GM21825 (cell line): ENCODE data around the gene CLEC5A.
"Not testable (repeated sequence)": the region's sequence is repeated elsewhere in the genome, so short reads cannot be mapped to it uniquely, and the experiment has no call there.

Experiments
- ATAC-seq: cut with Tn5 transposase; IDR thresholded peaks from one replicate; pipeline ENCODE4 v1.9.1; 2021; ENCODE audit warnings: mild to moderate bottlenecking, moderate library complexity; ENCODE audit not compliant: unreplicated experiment

CLEC5A gene

GRCh38 chr7:141949451-141949850, 2.7 kb upstream of the CLEC5A start:
- ATAC-seq, result no peak

GRCh38 chr7:141949021-141949420, 2.2 kb upstream of the CLEC5A start:
- no peak for ATAC-seq

GRCh38 chr7:141945356-141945755, 1.4 kb downstream of the CLEC5A start:
- ATAC-seq, result no peak

GRCh38 chr7:141944811-141945210, 2.0 kb downstream of the CLEC5A start:
- no peak for ATAC-seq

- ATAC-seq, result no peak
Measured at GRCh38 chr7:141943846-141944245, 2.9 kb downstream of the CLEC5A start.

GRCh38 chr7:141941075-141941474, 5.7 kb downstream of the CLEC5A start:
- no peak for ATAC-seq

DNA sequence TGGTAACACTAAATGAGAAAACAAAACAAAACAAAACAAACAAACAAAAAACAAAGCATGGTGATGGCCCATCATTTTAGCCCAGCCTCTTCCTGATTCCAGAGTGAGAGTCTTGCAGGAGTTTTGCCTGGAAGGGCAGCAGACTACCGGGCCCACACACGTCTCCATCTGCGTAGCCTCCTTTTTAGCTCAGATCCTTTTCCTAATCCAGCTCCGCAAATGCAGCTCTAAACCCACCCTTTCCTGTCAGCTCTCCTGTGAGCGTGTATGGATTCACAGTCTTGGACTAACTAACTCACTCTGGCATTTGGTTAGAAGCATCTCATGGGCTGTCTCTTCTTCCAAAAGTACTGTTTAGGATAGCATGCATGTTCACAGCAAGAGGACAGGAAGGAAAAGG, 16.6 kb downstream of the CLEC5A start:
- no peak for ATAC-seq

GRCh38 chr7:141928845-141929195, 18.0 kb downstream of the CLEC5A start:
- ATAC-seq, result no peak

DNA sequence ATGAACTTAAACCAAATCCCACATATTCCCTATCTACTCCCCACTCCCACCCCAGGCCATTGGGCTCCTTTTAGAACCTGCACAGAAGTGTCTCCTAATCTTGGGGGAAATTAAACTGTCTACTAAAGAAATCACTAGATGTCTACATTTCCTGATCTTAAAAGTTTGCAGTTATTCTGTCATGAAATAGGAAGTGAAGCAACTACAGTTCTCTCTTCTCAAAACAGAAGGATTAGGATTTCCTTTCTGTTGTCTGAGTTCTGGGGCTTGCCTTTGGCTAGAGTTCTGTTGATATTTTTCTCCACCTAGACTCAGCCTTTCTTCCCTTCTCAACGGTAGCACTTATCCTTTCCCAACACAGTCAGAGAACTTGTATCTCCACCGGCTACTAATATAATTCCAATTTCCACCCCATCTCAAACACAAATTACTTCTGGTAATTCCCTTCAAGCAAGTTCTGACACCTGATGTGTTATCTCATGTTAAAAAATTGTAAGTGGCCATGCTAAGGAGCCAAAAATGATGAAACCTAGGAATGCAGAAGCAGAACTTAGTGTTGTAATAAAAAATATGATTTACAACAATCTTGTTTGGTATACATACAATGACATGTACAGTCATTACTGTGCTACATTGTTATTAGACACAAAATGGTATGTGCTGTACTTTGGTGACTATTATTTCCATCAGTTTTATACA, 18.5 kb downstream of the CLEC5A start:
- ATAC-seq, result no peak

- ATAC-seq, result no peak
Measured at GRCh38 chr7:141920281-141920680, 26.5 kb downstream of the CLEC5A start.

DNA sequence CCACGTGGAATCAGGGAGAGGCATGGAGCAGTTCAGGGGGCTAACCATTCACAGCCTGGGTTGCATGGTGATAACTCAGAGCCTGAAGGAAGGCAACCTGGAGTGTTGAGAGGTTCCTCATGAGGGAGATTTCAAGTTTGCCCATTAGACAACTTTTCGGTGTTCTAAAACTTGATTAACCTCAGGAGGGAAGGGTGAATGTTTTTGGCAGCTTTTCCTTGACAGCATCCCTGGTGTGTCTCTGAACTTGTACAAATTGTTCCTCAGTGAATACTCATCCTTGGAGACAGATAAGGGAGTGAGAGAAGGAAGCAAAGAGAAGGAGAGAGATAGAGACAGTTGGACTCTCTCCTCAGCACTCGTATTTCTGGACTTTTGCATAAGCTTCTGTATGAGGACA, 30.7 kb downstream of the CLEC5A start, which contains the start of gene OR9A4:
Gene OR9A4 (plus strand): TSS at position 301 of the 400 bp plus-strand sequence. CDS start 2,477 bp downstream, outside the sequence.
- ATAC-seq, result no peak

DNA sequence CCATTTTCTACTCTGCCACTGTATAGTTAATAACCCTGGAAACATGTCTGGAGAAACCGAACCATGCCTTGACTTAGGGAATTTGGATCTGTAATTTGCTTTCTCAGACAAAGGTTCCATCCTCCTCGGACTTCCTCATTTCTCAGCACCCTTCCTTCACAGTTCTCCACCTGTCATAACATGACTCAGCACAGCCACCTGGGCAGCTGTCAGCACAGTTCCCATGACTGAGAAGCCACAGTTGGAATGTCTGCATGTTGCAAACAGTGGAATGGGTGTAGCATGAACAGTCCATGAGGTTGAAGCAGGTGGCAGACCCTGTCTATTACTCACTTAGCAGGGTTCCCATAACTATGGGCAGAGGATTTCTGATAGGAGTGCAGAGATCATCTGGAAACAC, 31.2 kb downstream of the CLEC5A start:
- ATAC-seq, result no peak

DNA sequence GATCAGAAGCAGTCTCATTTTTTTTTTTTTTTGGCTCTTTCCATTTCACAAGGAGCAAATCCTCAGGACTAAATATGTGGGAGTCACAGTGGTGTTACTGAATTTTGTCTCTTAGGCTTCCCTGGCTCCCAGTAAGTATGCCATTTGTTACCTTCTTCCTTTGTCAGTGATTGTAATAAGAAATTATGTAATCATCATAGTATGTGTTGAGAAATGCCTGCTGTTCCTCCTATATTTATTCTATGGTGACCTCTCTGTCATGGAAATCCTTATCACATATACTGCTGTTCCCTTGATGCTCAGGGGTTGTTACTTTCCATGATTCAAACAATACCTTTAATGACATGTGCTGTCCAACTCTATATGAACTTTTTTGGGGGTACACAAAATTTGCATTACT, 35.4 kb downstream of the CLEC5A start:
- no peak for ATAC-seq

DNA sequence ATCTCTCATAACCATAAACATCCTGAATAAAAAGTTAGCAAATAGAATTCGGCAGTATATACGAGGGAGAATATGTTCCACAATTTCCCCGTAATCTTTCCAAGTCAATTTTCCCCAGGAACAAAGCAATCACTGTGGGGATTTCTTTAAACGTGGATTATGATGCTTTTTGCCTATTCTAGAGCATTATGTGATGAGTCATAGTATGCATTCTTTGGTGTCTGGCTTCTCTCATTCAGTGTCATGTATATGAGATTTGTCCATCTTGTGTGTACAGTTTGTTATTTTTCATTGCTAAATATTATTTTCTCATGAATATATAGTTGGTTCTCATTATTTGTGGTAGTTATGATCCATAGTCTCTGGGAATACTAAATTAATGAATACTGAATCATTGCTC, 40.5 kb downstream of the CLEC5A start:
- no peak for ATAC-seq

DNA sequence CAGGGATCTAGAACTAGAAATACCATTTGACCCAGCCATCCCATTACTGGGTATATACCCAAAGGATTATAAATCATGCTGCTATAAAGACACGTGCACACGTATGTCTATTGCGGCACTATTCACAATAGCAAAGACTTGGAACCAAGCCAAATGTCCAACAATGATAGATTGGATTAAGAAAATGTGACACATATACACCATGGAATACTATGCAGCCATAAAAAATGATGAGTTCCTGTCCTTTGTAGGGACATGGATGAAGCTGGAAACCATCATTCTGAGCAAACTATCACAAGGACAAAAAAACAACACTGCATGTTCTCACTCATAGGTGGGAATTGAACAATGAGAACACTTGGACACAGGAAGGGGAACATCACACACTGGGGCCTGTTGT, 47.4 kb downstream of the CLEC5A start:
- ATAC-seq, result not testable (repeated sequence)

DNA sequence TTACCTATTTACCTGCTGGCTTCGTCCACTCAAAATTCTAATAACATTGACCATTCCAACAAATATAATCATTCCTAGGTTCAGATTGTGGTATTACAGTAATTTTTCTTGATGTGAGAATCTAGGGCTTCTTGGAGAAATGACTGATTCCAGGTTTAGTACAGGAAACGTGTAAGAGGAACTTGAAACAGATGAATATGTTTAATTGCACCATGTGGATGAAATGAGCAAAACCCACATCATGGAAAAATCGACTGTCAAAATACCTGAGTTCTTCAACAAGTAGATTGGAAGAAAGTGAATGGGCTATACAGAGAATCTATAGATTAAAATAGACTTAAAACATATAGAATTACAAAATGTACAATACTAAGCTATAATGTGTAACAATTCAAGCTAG, 55.4 kb downstream of the CLEC5A start:
- no peak for ATAC-seq

GRCh38 chr7:141889321-141889720, 57.5 kb downstream of the CLEC5A start:
- no peak for ATAC-seq

GRCh38 chr7:141884539-141885225, 62.1 kb downstream of the CLEC5A start:
- peak; percentile 86 for ATAC-seq

- no peak for ATAC-seq
Measured at GRCh38 chr7:141880960-141881359, 65.8 kb downstream of the CLEC5A start.

DNA sequence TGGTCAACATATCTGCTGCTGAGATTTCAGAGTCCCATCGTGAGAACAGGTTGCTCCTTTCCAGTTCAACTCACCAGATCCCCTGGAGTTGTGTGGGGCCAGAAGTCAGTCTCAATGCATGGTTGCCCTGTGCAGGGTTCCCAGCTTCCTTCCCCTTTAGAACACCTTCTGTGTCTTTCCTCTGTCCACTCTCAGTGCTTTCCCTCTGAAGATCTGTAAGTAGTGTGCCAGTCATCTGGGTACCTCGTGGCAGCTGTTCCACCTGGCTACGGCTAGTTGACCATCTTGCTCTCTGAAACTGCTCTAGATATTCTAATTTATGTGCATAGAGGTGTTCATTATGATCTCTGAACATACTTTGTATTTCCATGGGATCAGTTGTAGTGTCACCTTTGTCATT, 69.4 kb downstream of the CLEC5A start:
- no peak for ATAC-seq
